ENCODE results near the gene AIP. TPM values are rescaled to one million over a fixed set of nuclear protein-coding genes. Genes with fewer than 3 reads are reported as not detected.

AIP gene
- total and polyA plus RNA-seq, 2 donors (not counting 3 experiments of a cell fraction or from before 2014, with no cell fraction given) = 46.3 to 114 TPM

GRCh38 chr11:67532889-67533288 is 50.1 kb downstream of the AIP start:
- no peak for FAIRE-seq
- no peak for DNase-seq (ENCODE audit: low read depth, low spot score)
- H3K36me3 ChIP-seq (ENCODE audit: control insufficient read depth in 2 of 2, extremely low read depth in 1 of 2, insufficient read depth in 2 of 2, low read length in 2 of 2) = no peaks in the 10 kb centered on the region
- no TSS peak for BruUV-seq (replicated peaks)
- no peaks in the 10 kb centered on the region for H3K27me3 ChIP-seq (ENCODE audit: control insufficient read depth in 2 of 2, insufficient read depth in 2 of 2, low read length in 2 of 2)
- TF ChIP-seq MYC (IDR thresholded peaks at IDR 0.05; ENCODE audit: low read depth, low read length) (no peak), EZH2 (IDR thresholded peaks at IDR 0.05; ENCODE audit: borderline replicate concordance, low read depth, low read length, severe bottlenecking) (no peak), MAX (IDR thresholded peaks at IDR 0.05; ENCODE audit: insufficient read depth, insufficient read length) (no peak), FOS (IDR thresholded peaks at IDR 0.05; ENCODE audit: borderline replicate concordance, insufficient read depth, low read length) (no peak), CTCF (IDR thresholded peaks at IDR 0.05; ENCODE audit: extremely low read depth in 1 of 2, insufficient read depth in 1 of 2, low read depth in 1 of 2, low read length in 2 of 2) (no peak), GATA2 (IDR thresholded peaks at IDR 0.05; ENCODE audit: insufficient read depth, insufficient read length, low read depth, low read length) (no peak), JUN (IDR thresholded peaks at IDR 0.05; ENCODE audit: borderline replicate concordance, insufficient read depth, insufficient read length, low read depth) (no peak), POLR2AphosphoS5 (IDR thresholded peaks at IDR 0.05; ENCODE audit: insufficient read depth, low read depth, low read length) (no peak), POLR2A (IDR thresholded peaks at IDR 0.05; ENCODE audit: low read depth, low read length) (no peak)
- no peak overlapping the region for H3K4me2 ChIP-seq (ENCODE audit: insufficient read depth, low read length)
- H3K27ac ChIP-seq (ENCODE audit: insufficient read depth, low read depth, low read length) = no peak overlapping the region
- intact Hi-C loops (cut with micrococcal nuclease) (no loop called here), dilution Hi-C loops (cut with MboI; ENCODE audit: extremely low pct_ligation_motif_present, low sequenced_read_pairs) (no loop called here)
- H4K20me1 ChIP-seq (replicated peaks; ENCODE audit: control insufficient read depth, extremely low read depth, insufficient read depth, low read length) = no peaks in the 10 kb centered on the region
- no peaks in the 10 kb centered on the region for H3K79me2 ChIP-seq (ENCODE audit: control insufficient read depth, insufficient read depth, low read length)
- H3K4me3 ChIP-seq (replicated peaks in 1 of 3; ENCODE audit: insufficient read depth in 1 of 3, low read depth in 1 of 3, low read length in 3 of 3) = no peak overlapping the region
- no peaks in the 10 kb centered on the region for H3K4me1 ChIP-seq (ENCODE audit: control insufficient read depth, extremely low read depth, insufficient read depth, low read length)
- no peak overlapping the region for H3K9ac ChIP-seq (replicated peaks; ENCODE audit: extremely low read depth, insufficient read depth, low read length)
- ChIA-PET CTCF (no interaction called here), POLR2A (no interaction called here)
- H3K9me3 ChIP-seq (replicated peaks; ENCODE audit: control insufficient read depth, insufficient read depth, low read length) = peaks cover 3% of the 10 kb centered on the region
- no peaks in the 10 kb centered on the region for H3K9me1 ChIP-seq (replicated peaks; ENCODE audit: control insufficient read depth, extremely low read depth, insufficient read depth, low read length)
- no peak overlapping the region for H2AFZ ChIP-seq (ENCODE audit: low read depth, low read length)

All from endothelial cell of umbilical vein (primary cell).